Fibroblast of upper back skin (primary cell): ENCODE results near the gene ELMO2.
"Not testable (repeated sequence)": the region's sequence is repeated elsewhere in the genome, so short reads cannot be mapped to it uniquely, and the experiment has no call there.

ENCODE experiments used
- DNase-seq: peaks from one replicate; pipeline ENCODE4 v3.0.0-alpha.2; 2013

ELMO2 gene

GRCh38 chr20:46401478-46401860 is 4.9 kb downstream of the ELMO2 start:
- DNase-seq, result no peak

- DNase-seq, result peak; percentile 63
These were observed 5.5 kb downstream of the ELMO2 start for GRCh38 chr20:46400828-46401477.

GRCh38 chr20:46400253-46400652 is 6.2 kb downstream of the ELMO2 start:
- DNase-seq, result peak; percentile 77

DNA sequence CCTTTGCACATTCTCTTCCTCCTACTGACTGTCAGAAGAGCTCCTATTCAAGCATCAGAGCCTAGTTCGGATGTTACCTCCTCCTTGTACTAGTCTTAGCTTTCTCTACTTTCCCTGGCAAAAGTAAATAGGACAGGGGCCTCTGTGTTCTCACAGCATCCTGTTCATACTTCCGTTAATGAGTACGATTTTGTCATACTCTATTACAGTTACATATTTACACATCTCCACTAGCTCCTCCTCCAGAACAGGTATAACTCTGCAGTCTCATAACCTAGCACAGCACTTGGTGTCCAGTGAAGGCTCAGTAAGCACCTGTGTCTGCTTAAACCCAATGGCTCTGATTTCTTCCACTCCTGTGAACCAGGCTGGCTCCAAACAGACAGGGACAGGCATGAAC is 7.0 kb downstream of the ELMO2 start:
- no peak for DNase-seq

DNA sequence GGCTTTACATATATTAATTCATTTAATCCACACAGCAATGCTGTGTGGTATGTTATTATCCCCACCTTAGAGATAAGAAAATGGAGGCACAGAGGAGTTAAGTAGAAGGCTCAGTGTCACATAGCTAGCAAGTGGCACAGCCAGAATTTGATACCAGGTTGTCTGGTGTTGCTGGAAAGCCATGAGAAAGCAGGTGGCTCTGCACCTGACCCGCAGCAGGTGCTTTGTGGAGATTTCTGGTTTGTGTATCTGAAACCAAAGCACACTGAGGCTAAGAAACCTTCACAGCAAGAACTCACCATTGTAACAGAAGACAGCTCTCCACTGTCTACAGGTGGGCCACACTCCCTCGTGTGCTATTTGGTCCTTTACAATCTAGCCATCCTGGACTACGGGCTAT is 7.5 kb downstream of the ELMO2 start:
- no peak for DNase-seq

GRCh38 chr20:46396052-46396740 is 10.2 kb downstream of the ELMO2 start:
- no peak for DNase-seq

GRCh38 chr20:46394872-46395760 is 11.3 kb downstream of the ELMO2 start:
- DNase-seq, result no peak

GRCh38 chr20:46393967-46394366 is 12.4 kb downstream of the ELMO2 start:
- DNase-seq, result no peak

DNA sequence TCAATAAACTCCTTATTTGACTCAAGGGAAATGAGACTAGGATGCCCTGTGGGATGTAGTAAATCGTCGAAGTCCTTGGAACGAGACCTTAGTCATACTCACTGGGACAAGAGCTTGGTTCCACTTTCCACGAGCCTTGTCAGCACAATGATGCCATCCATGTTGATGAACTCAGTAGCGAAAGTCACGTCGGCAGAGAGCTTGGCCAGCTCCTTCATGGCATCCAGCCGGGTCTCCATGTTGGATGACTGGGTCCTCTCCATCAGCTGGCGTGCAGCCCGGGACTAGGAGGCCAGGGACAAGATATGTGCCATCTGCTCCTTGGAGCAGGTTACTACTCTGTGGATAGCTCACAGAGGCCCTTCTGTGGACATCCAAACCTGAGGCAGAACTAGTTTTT is 17.5 kb downstream of the ELMO2 start:
- no peak for DNase-seq

DNA sequence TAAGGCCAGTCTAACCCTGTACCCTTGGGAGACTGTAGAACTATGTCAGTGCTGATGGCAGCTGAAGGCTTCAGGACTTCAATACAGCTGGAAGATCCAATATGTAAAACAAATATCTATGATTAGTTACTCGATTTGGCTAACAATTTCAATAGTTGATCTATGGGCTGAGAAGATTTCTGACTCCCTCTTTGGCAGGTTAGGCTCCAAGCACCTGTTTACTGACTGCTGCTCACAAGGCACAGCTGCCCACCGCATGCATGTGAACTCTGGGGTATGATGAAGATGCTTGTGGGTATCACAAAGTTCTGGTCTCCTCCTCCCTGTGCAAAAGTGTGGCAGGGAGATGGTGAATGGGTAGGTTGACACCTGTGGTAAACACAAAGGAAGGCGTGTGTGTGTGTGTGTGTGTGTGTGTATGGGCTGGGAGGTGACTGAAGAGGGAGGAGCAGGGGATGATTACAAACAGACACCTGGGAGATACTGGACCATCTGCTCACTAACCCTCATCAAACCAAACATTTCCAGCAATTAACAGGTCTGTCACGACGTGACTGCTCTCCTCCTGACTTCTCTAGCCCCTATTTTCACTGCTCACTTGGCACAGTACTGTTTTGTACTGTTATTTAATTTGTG is 18.1 kb downstream of the ELMO2 start:
- DNase-seq, result no peak

DNA sequence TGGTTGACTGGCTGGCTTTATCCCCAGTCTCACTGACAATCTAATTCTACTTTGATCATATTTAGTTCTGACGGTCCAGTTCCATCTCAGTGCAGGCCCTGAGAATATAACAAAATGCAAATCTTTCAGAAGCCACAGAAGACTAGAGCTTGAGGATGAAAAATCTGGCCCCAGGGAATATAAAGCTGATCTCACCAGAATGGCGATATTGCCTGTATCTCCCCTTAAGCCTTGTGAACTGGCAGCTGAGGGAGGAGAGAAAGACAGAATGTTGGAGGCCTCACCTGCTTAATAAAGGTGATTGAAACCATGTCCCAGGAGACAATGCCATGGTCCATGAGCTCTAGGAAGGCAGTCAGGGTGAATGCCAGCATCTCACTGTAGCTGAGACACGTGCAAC is 19.4 kb downstream of the ELMO2 start:
- DNase-seq, result not testable (repeated sequence)

DNA sequence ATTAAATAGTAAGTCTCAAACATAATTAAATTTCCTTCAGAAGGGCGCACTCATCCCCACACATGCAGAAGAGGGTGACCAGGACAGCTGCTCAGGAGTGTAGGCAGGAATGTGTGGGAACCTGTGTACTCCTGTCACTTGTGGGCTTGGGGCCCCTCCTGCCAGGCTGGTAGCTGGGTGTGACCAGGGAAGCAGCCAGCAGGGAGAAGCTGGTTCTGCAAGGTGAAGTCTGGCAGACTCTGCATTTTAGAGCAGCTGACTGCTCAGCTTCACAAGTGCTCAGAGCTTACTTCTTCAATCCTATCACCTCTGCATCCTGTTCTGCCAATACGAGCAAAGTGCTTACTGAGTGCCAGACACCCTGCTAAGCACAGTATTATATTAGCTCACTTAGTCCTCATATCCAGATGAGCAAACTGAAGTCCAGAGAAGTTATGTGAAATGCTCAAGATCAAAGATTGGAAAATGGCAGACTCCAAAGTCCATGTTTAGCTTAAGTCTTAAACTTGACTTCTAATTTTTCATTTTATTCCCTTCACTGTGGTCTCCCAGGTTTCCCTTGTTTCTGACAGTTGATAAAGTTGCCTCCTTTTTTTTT is 27.9 kb downstream of the ELMO2 start:
- DNase-seq, result no peak

GRCh38 chr20:46377518-46377917 is 28.9 kb downstream of the ELMO2 start:
- DNase-seq, result no peak

DNA sequence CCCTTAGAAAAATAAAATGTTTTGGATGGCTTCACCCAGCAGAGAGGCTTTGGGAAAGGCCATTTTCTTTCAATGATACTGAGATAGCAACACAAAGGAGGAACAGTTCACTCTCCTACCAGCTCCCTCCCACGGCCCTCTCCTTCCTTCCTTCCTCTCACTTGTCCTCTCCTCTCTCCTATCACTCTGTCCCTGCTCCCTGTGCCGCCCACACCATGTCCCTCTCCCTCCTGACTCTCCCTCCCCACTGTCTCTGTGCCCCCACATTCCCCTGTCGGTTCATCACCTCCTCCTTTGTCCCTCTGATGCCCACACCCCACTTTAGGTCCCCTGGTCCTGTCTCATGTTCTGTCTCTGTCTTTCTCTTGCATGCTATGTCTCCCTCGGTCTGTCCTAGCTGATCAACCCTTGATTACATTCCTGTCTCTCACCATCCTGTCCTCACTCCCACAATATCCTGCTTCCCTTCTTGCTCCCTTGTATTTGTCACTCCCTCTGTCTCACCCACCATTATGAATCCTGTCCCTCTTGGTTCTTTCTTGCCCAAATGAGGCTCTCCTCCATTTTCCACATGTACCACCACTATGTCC is 30.1 kb downstream of the ELMO2 start:
- DNase-seq, result no peak

- DNase-seq, result no peak
These were observed 30.6 kb downstream of the ELMO2 start for GRCh38 chr20:46375771-46376170.

DNA sequence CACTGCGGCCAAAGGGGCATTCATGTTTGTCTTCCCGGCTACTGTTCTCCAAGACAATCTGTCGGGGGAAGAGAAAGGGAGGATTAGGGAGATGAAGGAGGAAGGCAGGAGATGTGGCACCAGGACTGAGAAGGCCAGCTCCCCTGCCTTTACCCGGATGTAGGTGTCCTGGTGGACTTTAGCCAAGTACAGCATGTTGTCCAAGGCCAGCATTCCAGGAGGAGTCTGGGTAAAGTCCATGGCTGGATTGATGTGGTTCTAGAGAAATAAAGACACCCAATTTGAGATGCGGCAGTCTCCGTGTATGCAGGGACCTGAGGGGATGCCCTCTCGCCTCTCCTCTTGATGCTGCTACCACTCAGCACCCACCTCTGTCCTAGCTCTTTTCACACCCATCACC is 32.0 kb downstream of the ELMO2 start:
- no peak for DNase-seq

DNA sequence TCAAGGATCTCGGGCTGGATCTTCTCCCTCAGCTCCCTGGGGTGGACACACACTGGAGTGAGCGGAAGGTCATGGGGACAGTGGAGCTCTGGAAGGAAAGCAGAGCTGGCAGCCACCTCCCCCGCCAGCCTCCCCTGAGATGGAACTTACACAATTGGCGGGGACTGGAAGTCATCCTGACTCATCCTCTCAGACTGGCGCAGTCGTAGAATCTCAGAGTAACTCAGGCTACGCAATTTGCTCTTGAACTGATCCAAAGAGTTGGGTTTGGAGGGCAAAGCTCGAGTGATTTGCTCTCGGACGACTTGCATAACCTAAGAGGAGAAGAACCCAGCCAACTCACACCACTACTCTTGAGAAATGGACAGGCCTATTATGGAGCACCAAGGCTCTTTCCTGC is 34.8 kb downstream of the ELMO2 start:
- DNase-seq, result no peak

GRCh38 chr20:46368902-46369268 is 37.5 kb downstream of the ELMO2 start:
- DNase-seq, result no peak

DNA sequence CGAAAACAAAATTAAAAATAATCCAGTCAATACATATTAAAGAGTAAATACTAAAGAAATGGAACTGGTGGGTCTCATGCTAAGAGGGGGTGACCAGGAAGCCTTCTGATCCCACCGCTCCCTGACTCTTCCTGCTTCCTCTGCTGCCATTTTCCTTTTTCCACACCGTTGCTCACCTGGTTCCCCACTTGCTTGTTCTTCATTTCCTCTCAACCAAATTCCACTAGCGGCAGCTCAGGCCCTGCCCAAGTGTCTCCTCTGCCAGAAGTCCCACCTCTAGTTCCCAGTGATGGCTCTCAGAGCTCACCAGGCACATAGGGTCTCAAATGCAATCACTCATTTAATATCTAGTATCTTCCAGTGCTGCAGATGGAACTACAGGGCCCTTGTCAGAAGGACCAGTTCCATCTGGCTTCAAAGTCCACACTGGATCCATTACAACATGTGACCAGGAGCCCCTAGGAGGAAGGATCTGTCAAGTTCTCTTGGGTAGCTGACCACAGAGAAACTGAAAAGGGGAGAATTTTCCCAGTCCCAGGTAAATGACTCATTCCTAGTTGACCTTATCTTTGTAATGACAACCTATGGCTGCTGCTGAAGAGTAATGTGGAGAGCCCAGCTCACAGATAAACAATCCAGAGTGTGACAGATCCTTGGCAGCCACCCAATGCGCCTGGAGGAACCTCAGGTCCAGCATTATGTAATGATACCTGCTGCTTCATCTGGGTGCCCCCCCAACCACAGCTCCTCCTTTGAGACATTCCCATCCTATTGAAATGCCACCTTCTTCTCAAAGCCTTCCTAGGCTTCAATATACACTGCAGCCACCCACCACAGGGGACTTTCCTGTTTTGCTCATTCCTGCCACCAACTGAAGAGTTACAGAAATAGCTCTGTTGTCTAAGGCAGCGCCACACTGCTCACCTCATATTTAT is 38.2 kb downstream of the ELMO2 start:
- DNase-seq, result no peak

DNA sequence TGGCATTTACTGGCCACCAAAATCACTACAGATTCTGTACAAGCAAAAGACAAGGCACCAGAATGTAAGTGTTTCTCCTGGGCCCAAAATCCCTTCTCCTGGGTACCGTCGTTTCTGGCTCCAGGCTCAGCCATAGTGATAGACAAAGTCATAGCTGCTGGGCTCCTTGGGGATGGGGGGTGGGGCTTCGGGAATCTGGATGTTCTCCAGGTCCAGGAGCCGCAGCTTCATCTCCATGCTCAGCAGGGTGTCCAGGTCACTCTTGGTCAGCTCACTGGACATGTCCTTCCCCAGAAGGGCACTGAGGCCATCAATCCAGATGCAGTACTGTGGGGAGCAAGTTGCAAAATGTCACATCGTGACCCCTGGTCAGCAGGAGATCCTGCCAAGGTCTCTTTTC is 39.2 kb downstream of the ELMO2 start:
- no peak for DNase-seq

DNA sequence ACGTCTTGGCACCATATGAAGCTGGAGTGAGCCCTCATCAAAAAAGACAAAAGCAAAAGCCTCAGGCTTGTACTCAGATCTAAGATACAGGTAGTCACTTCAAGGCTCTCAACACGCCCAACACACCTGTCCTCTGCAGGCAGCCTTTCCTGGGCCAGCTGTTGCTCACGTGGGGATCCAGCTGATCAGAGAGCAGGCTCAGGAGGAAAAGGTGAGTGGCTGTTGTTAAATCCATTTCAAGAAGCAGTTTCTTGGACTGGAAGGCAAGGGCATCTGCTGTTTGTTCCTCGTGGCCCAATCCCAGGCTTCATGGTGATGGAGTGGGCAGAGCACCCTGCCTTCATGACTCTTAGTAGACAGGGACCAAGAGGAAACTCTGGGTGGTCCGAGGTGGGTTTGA is 39.6 kb downstream of the ELMO2 start:
- no peak for DNase-seq
